Activated naive CD8-positive, alpha-beta T cell treated with anti-CD3 and anti-CD28 coated beads, Interleukin-2, amount 10 ng/mL, durations not matched to agents 7 days and 5 days (primary cell): ENCODE data around the gene PDP2. TPM values are rescaled to one million over a fixed set of nuclear protein-coding genes. Genes with fewer than 3 reads are reported as not detected.

Source experiments
- ATAC-seq: fragments of 150-1000 bp; cut with Tn5 transposase; one replicate; pipeline ENCODE4 v1.10.0; 2021; ENCODE audit warnings: low read depth, moderate library complexity
- POLR2A ChIA-PET: fragments of 350-600 bp; sonication (Branson Sonifier 250); formaldehyde crosslinking; loops from one replicate; lab custom pipeline; 2021; ENCODE audit warnings: antibody characterized with exemption; lab: Charles Lee
- DNase-seq: peaks from one replicate; pipeline ENCODE4 v3.0.0; 2021
- H3K27ac Mint-ChIP-seq: one replicate; pipeline ENCODE4 v1.8.0; 2022; ENCODE audit warnings: mild to moderate bottlenecking, mixed read lengths
- H3K27me3 Mint-ChIP-seq: one replicate; pipeline ENCODE4 v1.8.0; 2022; ENCODE audit warnings: mild to moderate bottlenecking, moderate library complexity, mixed read lengths
- H3K36me3 Mint-ChIP-seq: one replicate; pipeline ENCODE4 v1.8.0; 2021; ENCODE audit warnings: mild to moderate bottlenecking, mixed read lengths
- H3K4me1 Mint-ChIP-seq: one replicate; pipeline ENCODE4 v1.8.0; 2021; ENCODE audit warnings: mixed read lengths
- H3K4me3 Mint-ChIP-seq: one replicate; pipeline ENCODE4 v1.8.0; 2022; ENCODE audit warnings: mild to moderate bottlenecking, moderate library complexity, mixed read lengths
- H3K9me3 Mint-ChIP-seq: one replicate; pipeline ENCODE4 v1.8.0; 2021; ENCODE audit warnings: mixed read lengths
- total RNA-seq, 2 experiments: library from RNA; stranded (reverse); gene quantifications; one replicate each; pipeline ENCODE4 v1.2.3, GENCODE V29; 2021

The PDP2 gene
- total RNA-seq, 2 experiments from 2014 or later = 26.6 TPM

DNA sequence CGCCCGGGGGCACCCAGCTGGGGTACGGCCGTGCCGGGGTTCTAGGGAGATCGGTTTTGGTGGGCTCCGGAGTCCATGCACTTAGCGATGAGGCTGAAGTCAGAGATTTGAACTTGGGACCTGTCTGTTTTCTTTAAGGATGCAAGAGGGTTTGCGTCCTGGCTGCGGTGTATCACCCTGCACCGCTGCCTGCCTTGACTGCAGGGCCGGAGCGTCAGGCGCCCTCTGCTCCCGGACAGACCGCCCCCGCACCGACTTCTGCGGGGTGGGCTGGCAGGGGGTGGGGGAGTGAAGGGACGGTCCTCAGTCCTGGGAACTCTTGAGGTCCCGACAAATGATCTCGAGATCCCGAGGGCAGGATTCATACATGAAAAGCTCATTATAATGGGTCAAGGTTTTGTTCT lies 701 bp downstream of the PDP2 start:
- H3K4me3 Mint-ChIP-seq = peak overlapping the region; percentile 100
- H3K4me1 Mint-ChIP-seq = peaks cover 42% of the 10 kb centered on the region
- DNase-seq (no peak), ATAC-seq (peak; percentile 11)
- no peaks in the 10 kb centered on the region for H3K9me3 Mint-ChIP-seq
- peak overlapping the region; percentile 54 for H3K27ac Mint-ChIP-seq
- H3K36me3 Mint-ChIP-seq = peaks cover 10% of the 10 kb centered on the region
- POLR2A ChIA-PET = interaction anchor here (1.0 to 1.9 kb wide), 10 partner anchors 8 to 295 kb away, joined by 3 to 9 read pairs (median 5); partner anchors contain the start of genes CBFB and NAE1
- no peaks in the 10 kb centered on the region for H3K27me3 Mint-ChIP-seq

DNA sequence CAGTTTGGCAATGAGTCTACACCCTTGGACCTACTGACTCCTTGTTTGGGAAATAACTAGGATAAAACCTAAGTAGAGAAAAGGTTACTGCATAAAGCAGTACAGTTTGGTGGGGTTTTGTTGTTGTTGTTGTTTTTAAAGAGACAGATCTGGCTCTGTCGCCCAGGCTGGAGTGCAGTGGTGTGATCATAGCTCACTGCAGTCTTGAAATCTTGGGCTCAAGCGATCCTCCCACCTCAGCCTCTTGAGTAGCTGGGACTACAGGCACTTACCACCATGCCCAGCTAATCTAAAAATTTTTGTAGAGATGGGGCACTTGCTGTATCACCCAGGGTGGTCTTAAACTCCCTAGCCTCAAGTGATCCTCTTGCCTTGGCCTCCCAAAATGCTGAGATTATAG lies 1.2 kb downstream of the PDP2 start:
- peak overlapping the region; percentile 72 for H3K4me3 Mint-ChIP-seq
- POLR2A ChIA-PET = interaction anchor here (1.0 to 1.9 kb wide), 6 partner anchors 9 to 132 kb away, joined by 3 to 9 read pairs (median 6); partner anchors contain the start of gene NAE1
- no peak overlapping the region for H3K27ac Mint-ChIP-seq
- H3K27me3 Mint-ChIP-seq = no peaks in the 10 kb centered on the region
- peaks cover 10% of the 10 kb centered on the region for H3K36me3 Mint-ChIP-seq
- H3K9me3 Mint-ChIP-seq = no peaks in the 10 kb centered on the region
- ATAC-seq (no peak), DNase-seq (no peak)
- H3K4me1 Mint-ChIP-seq = peaks cover 42% of the 10 kb centered on the region

DNA sequence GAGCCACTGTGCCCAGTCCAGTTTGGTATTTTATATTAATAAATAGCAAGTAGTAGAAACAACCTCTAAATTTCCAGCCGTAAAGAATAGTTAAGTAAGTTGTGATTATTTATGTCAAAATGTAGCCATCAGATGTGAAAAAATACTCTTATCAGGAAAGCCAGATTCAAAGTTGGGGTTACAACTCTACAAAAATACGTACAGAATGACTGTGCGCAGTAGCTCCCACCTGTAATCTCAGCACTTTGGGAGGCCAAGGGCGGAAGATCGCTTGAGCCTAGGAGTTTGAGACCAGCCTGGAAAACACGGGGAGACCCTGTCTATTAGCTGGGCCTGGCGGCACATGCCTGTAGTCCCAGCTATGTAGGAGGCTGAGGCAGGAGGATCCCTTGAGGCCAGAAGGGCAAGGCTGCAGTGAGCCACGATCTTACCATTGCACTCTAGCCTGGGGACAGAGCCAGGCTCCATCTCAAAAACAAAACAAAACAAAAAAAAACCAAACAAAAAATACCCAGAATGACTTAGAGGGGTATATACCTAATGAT lies 1.7 kb downstream of the PDP2 start:
- POLR2A ChIA-PET = interaction anchor here (1.0 to 1.5 kb wide), 4 partner anchors 9 to 131 kb away, joined by 3 to 6 read pairs (median 5); no protein-coding TSS in a partner anchor
- Mint-ChIP-seq H3K27me3 (no peaks in the 10 kb centered on the region), H3K9me3 (no peaks in the 10 kb centered on the region), H3K36me3 (peaks cover 10% of the 10 kb centered on the region), H3K4me3 (peak overlapping the region; percentile 72), H3K27ac (no peak overlapping the region), H3K4me1 (peaks cover 46% of the 10 kb centered on the region)
- no peak for DNase-seq
- ATAC-seq = no peak

GRCh38 chr16:66882702-66883101 lies 2.4 kb downstream of the PDP2 start:
- H3K27ac Mint-ChIP-seq = no peak overlapping the region
- peaks cover 49% of the 10 kb centered on the region for H3K4me1 Mint-ChIP-seq
- no peak overlapping the region for H3K4me3 Mint-ChIP-seq
- H3K9me3 Mint-ChIP-seq = no peaks in the 10 kb centered on the region
- POLR2A ChIA-PET = interaction anchor here (1.2 kb wide), 1 partner anchor 10 kb away, joined by 3 read pairs; no protein-coding TSS in a partner anchor
- H3K36me3 Mint-ChIP-seq = peaks cover 15% of the 10 kb centered on the region
- H3K27me3 Mint-ChIP-seq = no peaks in the 10 kb centered on the region
- ATAC-seq (no peak), DNase-seq (no peak)

DNA sequence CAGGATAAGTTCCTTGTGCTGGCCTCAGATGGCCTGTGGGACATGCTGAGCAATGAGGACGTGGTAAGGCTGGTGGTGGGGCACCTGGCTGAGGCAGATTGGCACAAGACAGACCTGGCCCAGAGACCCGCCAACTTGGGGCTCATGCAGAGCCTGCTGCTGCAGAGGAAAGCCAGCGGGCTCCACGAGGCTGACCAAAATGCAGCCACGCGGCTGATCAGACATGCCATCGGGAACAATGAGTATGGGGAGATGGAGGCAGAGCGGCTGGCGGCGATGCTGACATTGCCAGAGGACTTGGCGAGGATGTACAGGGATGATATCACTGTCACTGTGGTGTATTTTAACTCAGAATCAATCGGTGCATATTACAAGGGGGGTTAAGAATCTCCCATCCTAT lies 5.2 kb downstream of the PDP2 start:
- POLR2A ChIA-PET = no interaction called here
- H3K4me3 Mint-ChIP-seq = no peak overlapping the region
- H3K27ac Mint-ChIP-seq = no peak overlapping the region
- ATAC-seq (no peak), DNase-seq (no peak)
- peaks cover 14% of the 10 kb centered on the region for H3K36me3 Mint-ChIP-seq
- no peaks in the 10 kb centered on the region for H3K9me3 Mint-ChIP-seq
- H3K27me3 Mint-ChIP-seq = no peaks in the 10 kb centered on the region
- peaks cover 33% of the 10 kb centered on the region for H3K4me1 Mint-ChIP-seq

DNA sequence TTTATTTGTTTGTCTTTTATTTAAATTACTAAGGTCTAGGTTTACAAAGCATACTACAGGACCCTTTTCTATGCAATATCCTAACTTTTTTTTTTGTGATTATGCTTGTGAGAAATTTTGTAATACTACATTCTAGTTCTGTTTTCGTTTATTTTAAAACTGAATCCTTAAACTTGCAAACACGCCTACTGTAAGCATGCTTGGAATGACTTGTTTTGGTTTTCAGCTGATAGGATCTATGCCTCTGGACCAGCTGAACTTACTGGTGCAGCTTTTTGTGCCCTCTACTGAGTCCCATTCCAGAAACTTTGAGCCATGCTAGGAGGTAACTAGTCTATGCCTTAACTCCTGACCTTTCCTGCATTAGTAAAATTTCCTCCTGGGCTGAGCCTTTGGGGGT lies 6.0 kb downstream of the PDP2 start:
- no peak overlapping the region for H3K4me3 Mint-ChIP-seq
- no peaks in the 10 kb centered on the region for H3K9me3 Mint-ChIP-seq
- no peak overlapping the region for H3K27ac Mint-ChIP-seq
- POLR2A ChIA-PET = no interaction called here
- peaks cover 33% of the 10 kb centered on the region for H3K4me1 Mint-ChIP-seq
- ATAC-seq = no peak
- DNase-seq = no peak
- H3K27me3 Mint-ChIP-seq = no peaks in the 10 kb centered on the region
- peaks cover 14% of the 10 kb centered on the region for H3K36me3 Mint-ChIP-seq

GRCh38 chr16:66886914-66887313 lies 6.6 kb downstream of the PDP2 start:
- ATAC-seq (no peak), DNase-seq (no peak)
- no peak overlapping the region for H3K4me3 Mint-ChIP-seq
- H3K4me1 Mint-ChIP-seq = peaks cover 28% of the 10 kb centered on the region
- H3K36me3 Mint-ChIP-seq = peaks cover 14% of the 10 kb centered on the region
- no peak overlapping the region for H3K27ac Mint-ChIP-seq
- no peaks in the 10 kb centered on the region for H3K9me3 Mint-ChIP-seq
- no peaks in the 10 kb centered on the region for H3K27me3 Mint-ChIP-seq
- POLR2A ChIA-PET = no interaction called here

DNA sequence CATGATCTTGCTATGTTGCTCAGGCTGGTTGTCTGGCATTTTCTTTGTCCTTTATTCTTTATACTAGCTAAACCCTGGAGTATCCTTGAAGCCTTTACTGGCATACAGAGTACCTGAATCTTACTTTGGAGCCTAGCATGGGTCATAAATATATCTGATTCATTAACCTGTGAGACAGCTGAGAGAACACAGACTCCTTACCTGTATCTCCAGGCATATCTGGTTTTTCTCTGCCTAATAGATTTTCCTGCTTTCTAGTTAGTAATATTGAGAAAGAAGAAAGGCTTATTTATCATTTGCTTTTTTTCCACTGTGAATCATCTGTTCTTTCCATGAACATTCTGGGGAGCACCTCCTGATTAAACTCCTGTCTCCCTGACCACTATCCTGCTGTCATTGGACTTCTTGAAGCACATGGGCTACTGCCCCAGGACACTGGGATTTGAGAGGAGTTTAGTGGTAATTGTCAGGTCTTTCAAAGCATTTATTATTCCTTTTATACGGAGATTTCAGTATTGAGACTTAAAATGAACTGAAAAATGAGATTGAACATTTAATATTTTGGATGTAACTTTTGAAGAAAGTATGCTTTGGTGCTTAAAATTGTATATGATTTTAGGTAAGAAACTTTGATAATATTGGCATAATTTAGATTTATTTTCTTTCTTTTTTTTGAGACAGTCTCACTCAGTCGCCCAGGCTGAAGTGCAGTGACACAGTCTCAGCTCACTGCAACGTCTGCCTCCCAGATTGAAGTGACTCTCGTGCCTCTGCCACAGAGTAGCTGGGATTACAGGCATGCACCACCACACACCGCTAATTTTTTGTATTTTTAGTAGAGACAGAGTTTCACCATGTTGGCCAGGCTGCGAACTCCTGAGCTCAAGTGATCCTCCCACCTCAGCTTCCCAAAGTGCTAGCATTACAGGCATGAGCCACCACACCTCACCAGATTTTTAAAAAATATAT lies 8.6 kb downstream of the PDP2 start:
- H3K27me3 Mint-ChIP-seq = no peaks in the 10 kb centered on the region
- DNase-seq = no peak
- H3K36me3 Mint-ChIP-seq = peaks cover 16% of the 10 kb centered on the region
- no peak overlapping the region for H3K27ac Mint-ChIP-seq
- no peak overlapping the region for H3K4me3 Mint-ChIP-seq
- POLR2A ChIA-PET = no interaction called here
- ATAC-seq = no peak
- H3K9me3 Mint-ChIP-seq = no peaks in the 10 kb centered on the region
- H3K4me1 Mint-ChIP-seq = peaks cover 33% of the 10 kb centered on the region

- POLR2A ChIA-PET = no interaction called here
- Mint-ChIP-seq H3K36me3 (peaks cover 16% of the 10 kb centered on the region), H3K4me1 (peaks cover 32% of the 10 kb centered on the region), H3K27ac (no peak overlapping the region), H3K27me3 (no peaks in the 10 kb centered on the region), H3K9me3 (no peaks in the 10 kb centered on the region), H3K4me3 (no peak overlapping the region)
- DNase-seq = no peak
- no peak for ATAC-seq
Measured at GRCh38 chr16:66889622-66890021, 9.3 kb downstream of the PDP2 start.

DNA sequence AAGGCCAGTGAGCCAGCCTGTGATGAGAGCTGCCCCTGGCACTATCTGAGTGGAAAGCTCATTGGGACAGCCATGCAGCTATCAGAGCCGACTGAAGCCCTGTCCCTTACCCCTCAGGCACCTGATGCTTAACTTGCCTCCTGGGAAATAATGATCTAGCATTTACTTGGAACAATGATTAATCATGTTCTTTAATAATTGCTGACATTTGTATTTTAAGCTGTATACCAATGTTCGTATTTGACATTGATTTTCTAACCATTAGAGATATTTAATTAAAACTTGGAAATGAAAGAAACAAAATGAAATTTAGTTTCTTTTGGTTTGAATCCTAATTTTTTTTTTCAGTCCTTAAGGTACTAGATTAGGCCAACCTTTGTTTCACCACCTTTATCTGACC lies 10.5 kb downstream of the PDP2 start:
- H3K4me1 Mint-ChIP-seq = peaks cover 22% of the 10 kb centered on the region
- no peak overlapping the region for H3K4me3 Mint-ChIP-seq
- POLR2A ChIA-PET = interaction anchor here (0.7 kb wide), 1 partner anchor 11 kb away, joined by 3 read pairs; the partner anchor contains the start of gene PDP2
- no peaks in the 10 kb centered on the region for H3K27me3 Mint-ChIP-seq
- H3K27ac Mint-ChIP-seq = no peak overlapping the region
- no peak for DNase-seq
- peaks cover 9% of the 10 kb centered on the region for H3K36me3 Mint-ChIP-seq
- no peaks in the 10 kb centered on the region for H3K9me3 Mint-ChIP-seq
- ATAC-seq = no peak

- POLR2A ChIA-PET = interaction anchor here (1.2 kb wide), 1 partner anchor 14 kb away, joined by 3 read pairs; no protein-coding TSS in a partner anchor
- Mint-ChIP-seq H3K9me3 (no peaks in the 10 kb centered on the region), H3K27me3 (no peaks in the 10 kb centered on the region), H3K4me1 (peaks cover 20% of the 10 kb centered on the region), H3K4me3 (no peak overlapping the region), H3K36me3 (peaks cover 8% of the 10 kb centered on the region), H3K27ac (no peak overlapping the region)
- no peak for DNase-seq
- ATAC-seq = no peak
Measured at GRCh38 chr16:66891360-66891759, 11.0 kb downstream of the PDP2 start.

DNA sequence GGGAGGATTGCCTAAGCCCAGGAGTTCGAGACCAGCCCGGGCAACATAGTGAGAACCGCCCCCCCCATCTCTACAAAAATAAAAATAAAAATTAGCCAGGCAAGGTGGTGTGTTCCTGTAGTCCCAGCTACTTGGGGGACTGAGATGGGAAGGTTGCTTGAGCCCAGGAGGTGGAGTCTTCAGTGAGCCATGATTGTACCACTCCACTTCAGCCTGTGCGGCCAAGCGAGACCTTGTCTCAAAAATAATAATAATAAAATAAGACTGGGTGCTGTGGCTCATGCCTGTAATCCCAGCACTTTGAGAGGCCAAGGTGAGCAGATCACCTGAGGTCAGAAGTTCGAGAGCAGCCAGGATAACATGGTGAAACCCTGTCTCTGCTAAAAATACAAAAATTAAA lies 11.5 kb downstream of the PDP2 start:
- no peaks in the 10 kb centered on the region for H3K27me3 Mint-ChIP-seq

DNA sequence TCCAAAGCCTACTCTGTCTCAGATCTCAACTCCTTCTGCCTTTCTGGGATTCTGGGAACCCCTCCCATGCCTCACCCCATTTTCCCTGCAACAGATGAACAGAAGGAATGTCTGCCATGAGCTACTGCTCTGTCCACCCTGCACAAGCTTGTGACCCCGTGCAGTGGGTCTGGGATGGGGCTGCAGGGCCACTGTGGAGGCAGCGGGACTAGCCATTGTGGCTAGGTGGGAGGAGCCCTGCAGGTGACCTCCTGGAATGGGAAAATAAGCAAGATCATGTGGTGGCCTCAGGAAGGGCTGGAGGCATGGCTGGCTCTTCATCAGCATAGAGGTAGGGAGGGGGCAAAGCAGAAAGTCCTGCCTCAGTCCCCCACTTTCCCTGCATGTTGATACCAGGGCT lies 13.7 kb downstream of the PDP2 start:
- Mint-ChIP-seq H3K36me3 (peaks cover 2% of the 10 kb centered on the region), H3K4me3 (no peak overlapping the region), H3K27ac (peak overlapping the region; percentile 65), H3K4me1 (peaks cover 13% of the 10 kb centered on the region), H3K27me3 (peaks cover 3% of the 10 kb centered on the region), H3K9me3 (no peaks in the 10 kb centered on the region)
- no peak for DNase-seq
- no peak for ATAC-seq
- POLR2A ChIA-PET = interaction anchor here (0.6 to 1.8 kb wide), 4 partner anchors 14 to 21 kb away, joined by 3 to 7 read pairs (median 4); partner anchors contain the start of gene PDP2

More for the DNA sequence above, 11.5 kb downstream of the PDP2 start:
- Mint-ChIP-seq H3K4me1 (peaks cover 19% of the 10 kb centered on the region), H3K9me3 (no peaks in the 10 kb centered on the region), H3K27ac (no peak overlapping the region), H3K4me3 (no peak overlapping the region), H3K36me3 (peaks cover 8% of the 10 kb centered on the region)
- no peak for ATAC-seq
- POLR2A ChIA-PET = interaction anchor here (0.9 to 1.2 kb wide), 4 partner anchors 10 to 17 kb away, joined by 3 to 5 read pairs (median 3); no protein-coding TSS in a partner anchor
- no peak for DNase-seq
